Keratinocyte (primary cell): ENCODE measurements around the gene PPP1R36. TPM values are rescaled to one million over a fixed set of nuclear protein-coding genes. Genes with fewer than 3 reads are reported as not detected.
A peak's percentile ranks its signal among the peaks of the same experiment; 100 is the strongest.

Source experiments
- DNase-seq: peaks from one replicate; pipeline ENCODE4 v3.0.0-alpha.2; 2011; ENCODE audit warnings: low read depth, missing footprints, low spot score
- FAIRE-seq: peaks from 2 replicates; lab custom pipeline; 2011; peaks lifted over from hg19 to GRCh38; lab: Jason Lieb, UNC
- H2AFZ ChIP-seq: 2 replicates; pipeline ENCODE4 v1.6.0; 2012; ENCODE audit warnings: low read length, control low read depth, inconsistent platforms; ENCODE audit not compliant: control insufficient read depth
- H3K27ac ChIP-seq: 2 replicates; pipeline ENCODE4 v1.5.1; 2011; ENCODE audit warnings: low read length; ENCODE audit not compliant: control insufficient read depth, insufficient read depth
- H3K27me3 ChIP-seq: 3 replicates; pipeline ENCODE4 v1.6.0; 2011; ENCODE audit warnings: low read length; ENCODE audit not compliant: control insufficient read depth, insufficient read depth; ENCODE audit errors: extremely low read depth
- H3K36me3 ChIP-seq, 2 experiments: 2 replicates in 1 of 2; 3 replicates in 1 of 2; pipeline ENCODE4 v1.5.1; 2011; ENCODE audit warnings: low read length in 2 of 2, mild to moderate bottlenecking in 1 of 2; ENCODE audit not compliant: control insufficient read depth in 2 of 2, insufficient read depth in 2 of 2; ENCODE audit errors: extremely low read depth in 1 of 2
- H3K4me1 ChIP-seq: 3 replicates; pipeline ENCODE4 v1.5.1; 2011; ENCODE audit warnings: low read length; ENCODE audit not compliant: control insufficient read depth, insufficient read depth; ENCODE audit errors: extremely low read depth
- H3K4me2 ChIP-seq: 3 replicates; pipeline ENCODE4 v1.6.0; 2011; ENCODE audit warnings: low read depth, low read length; ENCODE audit not compliant: control insufficient read depth, insufficient read depth; ENCODE audit errors: extremely low read depth
- H3K4me3 ChIP-seq, 3 experiments: fragments of 200-600 bp in 1 of 3; sonication (generic) in 1 of 3; 2 replicates in 2 of 3; 3 replicates in 1 of 3; pipeline ENCODE4 v1.5.1; 2011 to 2016; ENCODE audit warnings: low read length in 3 of 3, mild to moderate bottlenecking in 3 of 3, control low read depth in 2 of 3, inconsistent platforms in 1 of 3, low read depth in 1 of 3, mixed read lengths in 1 of 3, mixed run types in 1 of 3, moderate library complexity in 1 of 3; ENCODE audit not compliant: control insufficient read depth in 2 of 3, insufficient read depth in 2 of 3; ENCODE audit errors: extremely low read depth in 1 of 3
- H3K79me2 ChIP-seq: 2 replicates; pipeline ENCODE4 v1.6.0; 2012; ENCODE audit warnings: low read length; ENCODE audit not compliant: control insufficient read depth, insufficient read depth
- H3K9ac ChIP-seq: 3 replicates; pipeline ENCODE4 v1.6.0; 2011; ENCODE audit warnings: low read length; ENCODE audit not compliant: control insufficient read depth, insufficient read depth; ENCODE audit errors: extremely low read depth
- H3K9me1 ChIP-seq: 3 replicates; pipeline ENCODE4 v1.6.0; 2011; ENCODE audit warnings: low read length; ENCODE audit not compliant: control insufficient read depth, insufficient read depth; ENCODE audit errors: extremely low read depth
- H3K9me3 ChIP-seq: 2 replicates; pipeline ENCODE4 v1.5.1; 2012; ENCODE audit warnings: low read depth, low read length; ENCODE audit not compliant: control insufficient read depth
- H4K20me1 ChIP-seq: 3 replicates; pipeline ENCODE4 v1.6.0; 2011; ENCODE audit warnings: low read length; ENCODE audit not compliant: control insufficient read depth, insufficient read depth; ENCODE audit errors: extremely low read depth
- EZH2 ChIP-seq: IDR thresholded peaks from one replicate; pipeline ENCODE4 v1.6.1; 2012; ENCODE audit warnings: inconsistent platforms, mild to moderate bottlenecking, low read length, moderate library complexity
- dilution Hi-C: fragments of 300-500 bp; cut with MboI; formaldehyde crosslinking; loops from one replicate; pipeline ENCODE4 v1.7.0; 2020; ENCODE audit warnings: low sequenced_read_pairs; ENCODE audit not compliant: extremely low pct_ligation_motif_present
- polyA plus RNA-seq, 5 experiments: library from polyadenylated mRNA; depleted of rRNA in 3 of 5; stranded (reverse) in 3 of 5; stranded (forward) in 1 of 5; unstranded in 1 of 5; fragments of >200 nt; gene quantifications; 1 replicate in 1 of 5; 2 replicates in 3 of 5; 3 replicates in 1 of 5; pipeline versions ENCODE4 v1.2.1 to v1.2.3, GENCODE V29; 2011 to 2012; ENCODE audit warnings: missing spikeins in 2 of 5, low read depth in 1 of 5, low replicate concordance in 1 of 5
- TF ChIP-seq, protein P1 (sequence below), 3 experiments: IDR thresholded peaks in 1 of 3; conservative IDR thresholded peaks in 1 of 3; optimal IDR thresholded peaks in 1 of 3; 2 replicates in 2 of 3; 3 replicates in 1 of 3; pipeline versions ENCODE3 to v1.5.1; 2011; ENCODE audit warnings: low read length in 3 of 3, mild to moderate bottlenecking in 3 of 3, moderate library complexity in 2 of 3, control low read depth in 1 of 3, inconsistent platforms in 1 of 3; ENCODE audit not compliant: insufficient read depth in 2 of 3; ENCODE audit errors: extremely low read depth in 1 of 3

The PPP1R36 gene
- polyA plus RNA-seq, 1 donor (not counting 4 experiments of a cell fraction or from before 2014, with no cell fraction given): 0.81 TPM

- Histone ChIP-seq H3K4me1 (peaks cover 24% of the 10 kb centered on the region), H3K4me3 (peak overlapping the region; percentile 66 to 88 (median 79)), H3K36me3 (peaks cover 2 to 4% of the 10 kb centered on the region in 2 experiments), H3K9ac (peak overlapping the region; percentile 97), H3K9me3 (no peaks in the 10 kb centered on the region), H3K27ac (peak overlapping the region; percentile 97), H3K9me1 (no peaks in the 10 kb centered on the region), H4K20me1 (no peaks in the 10 kb centered on the region), H3K79me2 (peaks cover 32% of the 10 kb centered on the region), H2AFZ (peak overlapping the region; percentile 69), H3K27me3 (no peaks in the 10 kb centered on the region), H3K4me2 (peak overlapping the region; percentile 83)
- TF ChIP-seq EZH2: no peak
- TF ChIP-seq, protein P1, sequence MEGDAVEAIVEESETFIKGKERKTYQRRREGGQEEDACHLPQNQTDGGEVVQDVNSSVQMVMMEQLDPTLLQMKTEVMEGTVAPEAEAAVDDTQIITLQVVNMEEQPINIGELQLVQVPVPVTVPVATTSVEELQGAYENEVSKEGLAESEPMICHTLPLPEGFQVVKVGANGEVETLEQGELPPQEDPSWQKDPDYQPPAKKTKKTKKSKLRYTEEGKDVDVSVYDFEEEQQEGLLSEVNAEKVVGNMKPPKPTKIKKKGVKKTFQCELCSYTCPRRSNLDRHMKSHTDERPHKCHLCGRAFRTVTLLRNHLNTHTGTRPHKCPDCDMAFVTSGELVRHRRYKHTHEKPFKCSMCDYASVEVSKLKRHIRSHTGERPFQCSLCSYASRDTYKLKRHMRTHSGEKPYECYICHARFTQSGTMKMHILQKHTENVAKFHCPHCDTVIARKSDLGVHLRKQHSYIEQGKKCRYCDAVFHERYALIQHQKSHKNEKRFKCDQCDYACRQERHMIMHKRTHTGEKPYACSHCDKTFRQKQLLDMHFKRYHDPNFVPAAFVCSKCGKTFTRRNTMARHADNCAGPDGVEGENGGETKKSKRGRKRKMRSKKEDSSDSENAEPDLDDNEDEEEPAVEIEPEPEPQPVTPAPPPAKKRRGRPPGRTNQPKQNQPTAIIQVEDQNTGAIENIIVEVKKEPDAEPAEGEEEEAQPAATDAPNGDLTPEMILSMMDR (optimal IDR thresholded peaks at IDR 0.05 in 1 of 3, IDR thresholded peaks at IDR 0.05 in 1 of 3, conservative IDR thresholded peaks at IDR 0.05 in 1 of 3; ENCODE audit: extremely low read depth in 1 of 3, insufficient read depth in 2 of 3, low read length in 3 of 3): no peak
- FAIRE-seq (peak; percentile 17), DNase-seq (no peak)
- dilution Hi-C loops: no loop called here
These were observed 48.2 kb upstream of the PPP1R36 start for GRCh38 chr14:64501411-64502171.

- TF ChIP-seq, protein P1 (optimal IDR thresholded peaks at IDR 0.05 in 1 of 3, IDR thresholded peaks at IDR 0.05 in 1 of 3, conservative IDR thresholded peaks at IDR 0.05 in 1 of 3; ENCODE audit: extremely low read depth in 1 of 3, insufficient read depth in 2 of 3, low read length in 3 of 3): no peak
- no peak for TF ChIP-seq EZH2
- Histone ChIP-seq H3K9ac (peak overlapping the region; percentile 97), H2AFZ (no peak overlapping the region), H3K4me2 (peak overlapping the region; percentile 83), H3K79me2 (peaks cover 41% of the 10 kb centered on the region), H3K9me1 (no peaks in the 10 kb centered on the region), H3K4me1 (peaks cover 33% of the 10 kb centered on the region), H3K36me3 (peaks cover 2 to 4% of the 10 kb centered on the region in 2 experiments), H3K9me3 (no peaks in the 10 kb centered on the region), H3K27ac (peak overlapping the region; percentile 97), H4K20me1 (no peaks in the 10 kb centered on the region), H3K27me3 (no peaks in the 10 kb centered on the region), H3K4me3 (peak overlapping the region; percentile 66 to 88 (median 79))
- FAIRE-seq (no peak), DNase-seq (no peak)
- dilution Hi-C loops: no loop called here
These were observed 47.3 kb upstream of the PPP1R36 start for GRCh38 chr14:64502456-64502855.
